Parathyroid adenoma (tissue), 2 donors: ENCODE data around the gene CCDC183.
"Not testable (repeated sequence)": the region's sequence is repeated elsewhere in the genome, so short reads cannot be mapped to it uniquely, and the experiment has no call there.

Source experiments
- H2AFZ ChIP-seq: fragments of 300-600 bp; sonication (generic); one replicate; pipeline ENCODE4 v1.7.0; 2017; ENCODE audit warnings: antibody characterized with exemption, mild to moderate bottlenecking
- H3K27ac ChIP-seq: fragments of 300-600 bp; sonication (generic); one replicate; pipeline ENCODE4 v1.7.0; 2017
- H3K27me3 ChIP-seq: fragments of 300-600 bp; sonication (generic); one replicate; pipeline ENCODE4 v1.7.0; 2017; ENCODE audit warnings: low read length; ENCODE audit not compliant: control insufficient read depth, insufficient read depth
- H3K36me3 ChIP-seq: fragments of 300-600 bp; sonication (generic); one replicate; pipeline ENCODE4 v1.7.0; 2017; ENCODE audit warnings: low read length; ENCODE audit not compliant: control insufficient read depth, insufficient read depth
- H3K4me1 ChIP-seq: fragments of 300-600 bp; sonication (generic); one replicate; pipeline ENCODE4 v1.7.0; 2017; ENCODE audit warnings: control low read depth
- H3K4me2 ChIP-seq: fragments of 300-600 bp; sonication (generic); one replicate; pipeline ENCODE4 v1.7.0; 2017; ENCODE audit warnings: low read length
- H3K4me3 ChIP-seq: fragments of 300-600 bp; sonication (generic); one replicate; pipeline ENCODE4 v1.7.0; 2017; ENCODE audit warnings: low read depth, low read length
- H3K79me2 ChIP-seq: fragments of 300-600 bp; sonication (generic); one replicate; pipeline ENCODE4 v1.7.0; 2017; ENCODE audit warnings: control low read depth
- H3K9ac ChIP-seq: fragments of 300-600 bp; sonication (generic); one replicate; pipeline ENCODE4 v1.7.0; 2017; ENCODE audit warnings: mild to moderate bottlenecking
- H3K9me3 ChIP-seq: fragments of 300-600 bp; sonication (generic); one replicate; pipeline ENCODE4 v1.7.0; 2017; ENCODE audit warnings: low read length; ENCODE audit not compliant: control insufficient read depth
- TF ChIP-seq, protein P1 (sequence below): fragments of 300-600 bp; sonication (generic); IDR thresholded peaks from one replicate; pipeline ENCODE4 v1.7.0; 2017; ENCODE audit warnings: antibody characterized with exemption, mild to moderate bottlenecking
- donor health status: primary hyperparathyroidism.

Gene CCDC183

GRCh38 chr9:136802321-136802720 lies 6.2 kb downstream of the CCDC183 start:
- H2AFZ ChIP-seq: no peak overlapping the region
- H3K79me2 ChIP-seq: no peaks in the 10 kb centered on the region
- H3K4me1 ChIP-seq: no peaks in the 10 kb centered on the region
- H3K9me3 ChIP-seq: no peaks in the 10 kb centered on the region
- H3K9ac ChIP-seq: no peak overlapping the region
- H3K4me2 ChIP-seq: no peak overlapping the region
- no peaks in the 10 kb centered on the region for H3K27me3 ChIP-seq
- no peak overlapping the region for H3K27ac ChIP-seq
- TF ChIP-seq, protein P1, sequence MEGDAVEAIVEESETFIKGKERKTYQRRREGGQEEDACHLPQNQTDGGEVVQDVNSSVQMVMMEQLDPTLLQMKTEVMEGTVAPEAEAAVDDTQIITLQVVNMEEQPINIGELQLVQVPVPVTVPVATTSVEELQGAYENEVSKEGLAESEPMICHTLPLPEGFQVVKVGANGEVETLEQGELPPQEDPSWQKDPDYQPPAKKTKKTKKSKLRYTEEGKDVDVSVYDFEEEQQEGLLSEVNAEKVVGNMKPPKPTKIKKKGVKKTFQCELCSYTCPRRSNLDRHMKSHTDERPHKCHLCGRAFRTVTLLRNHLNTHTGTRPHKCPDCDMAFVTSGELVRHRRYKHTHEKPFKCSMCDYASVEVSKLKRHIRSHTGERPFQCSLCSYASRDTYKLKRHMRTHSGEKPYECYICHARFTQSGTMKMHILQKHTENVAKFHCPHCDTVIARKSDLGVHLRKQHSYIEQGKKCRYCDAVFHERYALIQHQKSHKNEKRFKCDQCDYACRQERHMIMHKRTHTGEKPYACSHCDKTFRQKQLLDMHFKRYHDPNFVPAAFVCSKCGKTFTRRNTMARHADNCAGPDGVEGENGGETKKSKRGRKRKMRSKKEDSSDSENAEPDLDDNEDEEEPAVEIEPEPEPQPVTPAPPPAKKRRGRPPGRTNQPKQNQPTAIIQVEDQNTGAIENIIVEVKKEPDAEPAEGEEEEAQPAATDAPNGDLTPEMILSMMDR: no peak
- H3K4me3 ChIP-seq: no peak overlapping the region
- H3K36me3 ChIP-seq: no peaks in the 10 kb centered on the region

DNA sequence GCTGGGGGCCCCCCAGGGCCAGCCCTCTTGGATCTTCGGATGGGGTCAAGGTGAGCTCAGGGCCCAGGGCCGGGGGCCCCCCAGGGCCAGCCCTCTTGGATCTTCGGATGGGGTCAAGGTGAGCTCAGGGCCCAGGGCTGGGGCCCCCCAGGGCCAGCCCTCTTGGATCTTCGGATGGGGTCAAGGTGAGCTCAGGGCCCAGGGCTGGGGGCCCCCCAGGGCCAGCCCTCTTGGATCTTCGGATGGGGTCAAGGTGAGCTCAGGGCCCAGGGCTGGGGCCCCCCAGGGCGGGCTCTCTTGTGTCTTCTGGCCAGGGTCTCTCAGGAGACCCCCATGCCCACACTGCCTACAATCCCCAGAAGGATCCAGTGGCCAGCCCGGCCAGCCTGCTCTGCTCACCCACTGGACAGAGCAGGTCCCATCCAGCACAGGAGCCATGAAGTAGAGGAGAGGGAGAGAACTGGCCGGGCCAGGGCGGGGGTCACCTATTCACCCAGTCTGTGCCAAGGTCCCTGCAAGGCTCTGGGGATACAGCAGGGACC lies 6.9 kb downstream of the CCDC183 start:
- not testable (repeated sequence) for H3K9me3 ChIP-seq, H2AFZ ChIP-seq, H3K4me3 ChIP-seq, H3K9ac ChIP-seq, H3K4me1 ChIP-seq, H3K4me2 ChIP-seq, H3K79me2 ChIP-seq, H3K27ac ChIP-seq, H3K36me3 ChIP-seq, H3K27me3 ChIP-seq

- no peak overlapping the region for H2AFZ ChIP-seq
- no peaks in the 10 kb centered on the region for H3K4me1 ChIP-seq
- no peak overlapping the region for H3K27ac ChIP-seq
- H3K36me3 ChIP-seq: no peaks in the 10 kb centered on the region
- TF ChIP-seq, protein P1: no peak
- H3K4me2 ChIP-seq: no peak overlapping the region
- H3K4me3 ChIP-seq: no peak overlapping the region
- H3K9ac ChIP-seq: no peak overlapping the region
- no peaks in the 10 kb centered on the region for H3K79me2 ChIP-seq
- H3K9me3 ChIP-seq: no peaks in the 10 kb centered on the region
- no peaks in the 10 kb centered on the region for H3K27me3 ChIP-seq
Observed at GRCh38 chr9:136803551-136804508, 7.7 kb downstream of the CCDC183 start.

DNA sequence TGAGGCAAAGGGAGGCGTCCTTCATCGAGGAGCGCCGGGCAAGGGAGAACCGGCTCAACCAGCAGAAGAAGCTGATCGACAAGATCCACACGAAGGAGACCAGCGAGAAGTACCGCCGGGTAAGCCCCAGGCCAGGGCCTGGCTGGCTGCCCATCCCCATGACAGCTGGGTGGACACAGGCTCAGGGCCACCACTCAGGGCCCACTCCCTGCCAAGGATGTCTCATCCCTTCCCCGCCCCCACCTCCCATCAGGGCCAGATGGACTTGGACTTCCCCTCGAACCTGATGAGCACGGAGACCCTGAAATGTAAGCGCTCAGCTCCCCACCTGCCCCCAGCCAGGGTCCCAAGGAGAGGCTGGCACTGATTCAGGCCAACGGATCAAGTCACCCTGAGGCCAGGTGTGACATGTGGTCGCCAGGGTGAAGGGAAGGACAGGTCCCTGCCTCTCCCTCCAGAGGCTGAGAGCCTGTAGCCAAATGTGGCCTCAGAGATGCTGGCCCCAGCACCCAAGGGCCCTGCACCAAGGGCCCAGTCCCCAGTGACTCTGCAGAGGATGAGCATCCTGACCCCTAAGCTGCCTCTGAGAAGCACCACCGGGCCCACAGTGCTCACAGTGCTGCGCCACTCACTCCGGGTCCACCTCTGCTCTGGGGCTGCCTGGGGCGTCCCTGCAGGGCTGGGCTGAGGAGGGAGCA lies 8.5 kb downstream of the CCDC183 start:
- Histone ChIP-seq H3K4me1 (no peaks in the 10 kb centered on the region), H2AFZ (no peak overlapping the region)
- TF ChIP-seq, protein P1: no peak

GRCh38 chr9:136805207-136805740 lies 9.1 kb downstream of the CCDC183 start:
- Histone ChIP-seq H3K36me3 (no peaks in the 10 kb centered on the region), H3K27me3 (no peaks in the 10 kb centered on the region), H3K27ac (no peak overlapping the region), H3K9ac (no peak overlapping the region), H3K4me2 (no peak overlapping the region), H3K4me3 (no peak overlapping the region), H3K79me2 (no peaks in the 10 kb centered on the region), H3K9me3 (no peaks in the 10 kb centered on the region), H2AFZ (no peak overlapping the region), H3K4me1 (no peaks in the 10 kb centered on the region)
- TF ChIP-seq, protein P1: no peak

More for the DNA sequence above, 8.5 kb downstream of the CCDC183 start:
- Histone ChIP-seq H3K9ac (no peak overlapping the region), H3K4me2 (no peak overlapping the region), H3K79me2 (no peaks in the 10 kb centered on the region), H3K36me3 (no peaks in the 10 kb centered on the region), H3K27ac (no peak overlapping the region), H3K9me3 (no peaks in the 10 kb centered on the region), H3K4me3 (no peak overlapping the region), H3K27me3 (no peaks in the 10 kb centered on the region)
